RWPE2 (cell line): Measurements from ENCODE around the gene WSCD1.

Experiments used
- ATAC-seq: fragments of 200-7000 bp; cut with Tn5 transposase; 3 replicates; pipeline ENCODE4 v1.9.1; 2021; ENCODE audit warnings: low read depth
- DNase-seq: peaks from one replicate; pipeline ENCODE4 v3.0.0-alpha.2; 2020; ENCODE audit warnings: low spot score
- H3K27ac ChIP-seq: fragments of 450-650 bp; 2 replicates; pipeline ENCODE4 v1.5.1; 2017; ENCODE audit warnings: mild to moderate bottlenecking; ENCODE audit not compliant: poor library complexity, severe bottlenecking
- H3K27me3 ChIP-seq: fragments of 250-450 bp; sonication (Bioruptor Pico); 2 replicates; pipeline ENCODE4 v1.5.1; 2021; ENCODE audit warnings: mild to moderate bottlenecking, moderate library complexity; ENCODE audit not compliant: insufficient read depth, poor library complexity, severe bottlenecking
- H3K36me3 ChIP-seq: fragments of 250-450 bp; sonication (Bioruptor Pico); 2 replicates; pipeline ENCODE4 v1.5.1; 2020; ENCODE audit warnings: low read depth, mild to moderate bottlenecking, moderate library complexity
- H3K4me1 ChIP-seq: fragments of 250-450 bp; sonication (Bioruptor Pico); 2 replicates; pipeline ENCODE4 v1.5.1; 2021; ENCODE audit warnings: mild to moderate bottlenecking, moderate library complexity; ENCODE audit not compliant: insufficient read depth, poor library complexity, severe bottlenecking
- H3K4me3 ChIP-seq: fragments of 250-450 bp; sonication (Bioruptor Pico); 2 replicates; pipeline ENCODE4 v1.5.1; 2021; ENCODE audit warnings: mild to moderate bottlenecking, moderate library complexity; ENCODE audit not compliant: severe bottlenecking
- H3K9me3 ChIP-seq: fragments of 250-450 bp; sonication (Bioruptor Pico); 2 replicates; pipeline ENCODE4 v1.5.1; 2021; ENCODE audit warnings: mild to moderate bottlenecking, moderate library complexity; ENCODE audit not compliant: severe bottlenecking
- TF ChIP-seq, protein P1 (sequence below): fragments of 450-650 bp; IDR thresholded peaks from one replicate; pipeline ENCODE4 v1.5.1; 2017; ENCODE audit warnings: mild to moderate bottlenecking, moderate library complexity; ENCODE audit not compliant: poor library complexity, severe bottlenecking

WSCD1 gene

DNA sequence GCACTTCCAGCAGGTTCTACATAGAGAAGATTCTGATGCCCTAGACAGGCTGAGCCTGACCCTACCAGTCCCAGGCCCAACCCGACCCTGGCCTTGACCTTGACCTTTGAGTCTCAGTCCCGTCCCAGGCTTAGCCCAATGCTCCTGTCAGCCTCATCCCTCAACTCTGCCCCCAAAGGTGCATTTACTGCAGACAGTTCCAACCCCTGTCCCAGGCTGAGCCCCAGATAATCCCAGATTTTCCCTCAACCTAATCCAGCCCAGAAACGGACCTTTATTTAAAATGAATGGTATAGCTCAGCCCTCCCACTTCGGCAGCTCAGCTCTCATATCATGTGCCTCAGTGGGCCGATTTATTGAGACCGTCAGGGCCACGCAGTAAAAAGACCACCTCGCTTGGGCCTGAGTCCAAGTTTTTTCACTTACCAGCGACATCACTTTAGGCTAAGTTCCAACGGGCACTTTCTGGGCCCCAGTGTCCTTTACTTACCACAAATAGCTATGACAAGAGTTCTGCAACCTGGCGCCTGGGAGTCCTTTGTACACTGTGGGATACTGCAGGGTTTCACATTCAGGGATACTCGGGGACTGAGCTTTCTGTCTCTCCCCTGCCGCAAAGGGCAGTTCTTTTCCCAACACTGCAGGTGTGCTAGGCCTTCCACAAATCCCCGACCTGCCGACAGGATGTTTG lies 89.5 kb downstream of the WSCD1 start:
- H3K36me3 ChIP-seq = no peaks in the 10 kb centered on the region
- H3K27me3 ChIP-seq = peaks cover 14% of the 10 kb centered on the region
- ATAC-seq (no peak), DNase-seq (no peak)
- TF ChIP-seq, protein P1, sequence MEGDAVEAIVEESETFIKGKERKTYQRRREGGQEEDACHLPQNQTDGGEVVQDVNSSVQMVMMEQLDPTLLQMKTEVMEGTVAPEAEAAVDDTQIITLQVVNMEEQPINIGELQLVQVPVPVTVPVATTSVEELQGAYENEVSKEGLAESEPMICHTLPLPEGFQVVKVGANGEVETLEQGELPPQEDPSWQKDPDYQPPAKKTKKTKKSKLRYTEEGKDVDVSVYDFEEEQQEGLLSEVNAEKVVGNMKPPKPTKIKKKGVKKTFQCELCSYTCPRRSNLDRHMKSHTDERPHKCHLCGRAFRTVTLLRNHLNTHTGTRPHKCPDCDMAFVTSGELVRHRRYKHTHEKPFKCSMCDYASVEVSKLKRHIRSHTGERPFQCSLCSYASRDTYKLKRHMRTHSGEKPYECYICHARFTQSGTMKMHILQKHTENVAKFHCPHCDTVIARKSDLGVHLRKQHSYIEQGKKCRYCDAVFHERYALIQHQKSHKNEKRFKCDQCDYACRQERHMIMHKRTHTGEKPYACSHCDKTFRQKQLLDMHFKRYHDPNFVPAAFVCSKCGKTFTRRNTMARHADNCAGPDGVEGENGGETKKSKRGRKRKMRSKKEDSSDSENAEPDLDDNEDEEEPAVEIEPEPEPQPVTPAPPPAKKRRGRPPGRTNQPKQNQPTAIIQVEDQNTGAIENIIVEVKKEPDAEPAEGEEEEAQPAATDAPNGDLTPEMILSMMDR = no peak
- no peak overlapping the region for H3K27ac ChIP-seq
- H3K4me3 ChIP-seq = no peak overlapping the region
- peaks cover 11% of the 10 kb centered on the region for H3K4me1 ChIP-seq
- no peaks in the 10 kb centered on the region for H3K9me3 ChIP-seq

DNA sequence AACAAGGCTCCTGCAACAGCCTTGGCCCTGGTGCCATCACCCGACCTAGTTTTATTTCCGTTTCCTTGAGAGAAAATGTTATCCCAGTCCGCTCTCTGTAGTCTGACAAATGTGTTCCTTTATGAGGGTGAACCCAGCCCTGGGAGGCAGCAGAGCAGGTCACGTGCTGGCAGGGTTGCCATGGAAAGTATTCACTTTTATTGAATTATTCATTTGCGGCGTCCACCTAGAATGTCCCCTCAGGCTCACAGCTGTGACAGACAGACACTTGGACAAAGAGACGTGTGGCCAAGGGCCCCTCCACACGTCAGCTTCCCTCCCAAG lies 90.0 kb downstream of the WSCD1 start:
- ATAC-seq = no peak
- Histone ChIP-seq H3K27me3 (peaks cover 11% of the 10 kb centered on the region), H3K4me3 (no peak overlapping the region), H3K27ac (no peak overlapping the region), H3K9me3 (no peaks in the 10 kb centered on the region), H3K4me1 (peaks cover 11% of the 10 kb centered on the region), H3K36me3 (no peaks in the 10 kb centered on the region)
- DNase-seq = no peak
- TF ChIP-seq, protein P1 = no peak

DNA sequence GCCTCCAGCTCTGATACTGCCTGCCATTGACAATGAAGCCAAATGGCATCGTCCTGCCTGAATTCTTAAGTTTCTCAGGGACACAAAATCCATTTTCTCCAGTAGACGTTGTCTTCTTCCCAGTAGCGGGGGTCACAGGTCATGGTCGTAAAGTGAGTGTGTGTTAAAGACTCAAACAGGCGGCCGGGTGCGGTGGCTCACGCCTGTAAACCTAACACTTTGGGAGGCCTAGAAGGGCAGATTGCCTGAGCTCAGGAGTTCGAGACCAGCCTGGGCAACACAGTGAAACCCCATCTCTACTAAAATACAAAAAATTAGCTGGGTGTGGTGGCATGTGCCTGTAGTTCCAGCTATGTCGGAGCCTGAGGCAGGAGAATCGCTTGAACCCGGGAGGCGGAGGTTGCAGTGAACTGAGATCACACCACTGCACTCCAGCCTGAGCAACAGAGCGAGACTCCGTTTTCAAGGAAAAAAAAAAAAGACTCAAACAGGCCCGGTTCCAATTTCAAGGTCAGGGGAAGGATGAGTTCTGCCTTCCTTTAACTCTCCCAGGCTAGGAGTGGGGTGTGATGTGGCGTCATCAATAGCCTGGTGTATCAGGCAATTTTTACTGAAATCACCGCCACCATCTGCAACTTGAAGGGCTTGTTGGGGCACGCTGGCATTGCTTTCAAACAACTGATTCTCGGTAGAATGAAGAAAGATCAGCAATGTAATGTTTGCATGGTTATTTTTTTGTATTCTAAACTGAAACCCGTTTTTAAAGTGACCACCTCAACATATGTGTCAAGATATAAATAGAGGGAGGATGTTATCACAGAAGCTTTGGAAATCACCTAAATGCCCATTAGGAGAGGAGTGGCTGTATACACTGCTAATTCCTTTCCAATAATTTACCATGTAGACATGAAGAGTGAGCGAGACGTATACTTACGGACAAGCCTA lies 91.0 kb downstream of the WSCD1 start:
- H3K4me1 ChIP-seq = peaks cover 11% of the 10 kb centered on the region
- H3K36me3 ChIP-seq = no peaks in the 10 kb centered on the region
- TF ChIP-seq, protein P1 = no peak
- no peak overlapping the region for H3K27ac ChIP-seq
- no peaks in the 10 kb centered on the region for H3K9me3 ChIP-seq
- ATAC-seq (peak; percentile 59; the same call in 2 of the 3 replicates), DNase-seq (no peak)
- peaks cover 11% of the 10 kb centered on the region for H3K27me3 ChIP-seq
- no peak overlapping the region for H3K4me3 ChIP-seq

DNA sequence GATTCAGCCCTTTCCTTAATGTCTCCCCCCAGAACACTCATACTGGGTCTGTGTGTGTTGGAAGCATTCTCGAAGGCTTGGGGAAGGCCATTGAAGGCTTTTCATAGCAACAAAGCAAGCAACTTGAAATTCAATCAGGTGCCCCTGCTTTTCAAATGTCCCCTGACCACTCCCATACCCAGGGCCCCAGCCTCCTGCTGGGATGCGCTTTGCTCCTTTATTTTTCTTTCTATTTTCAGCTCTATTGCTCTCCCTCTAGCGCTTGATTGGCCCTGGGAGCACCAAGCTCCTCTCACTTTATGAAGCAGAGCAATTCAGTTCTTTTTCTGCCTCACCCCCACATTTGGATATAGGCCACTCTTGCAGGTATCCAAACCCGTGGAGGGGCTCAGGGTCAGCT lies 92.0 kb downstream of the WSCD1 start:
- no peak for ATAC-seq
- Histone ChIP-seq H3K36me3 (no peaks in the 10 kb centered on the region), H3K4me3 (no peak overlapping the region), H3K4me1 (peaks cover 11% of the 10 kb centered on the region), H3K27ac (no peak overlapping the region), H3K27me3 (peaks cover 11% of the 10 kb centered on the region), H3K9me3 (no peaks in the 10 kb centered on the region)
- TF ChIP-seq, protein P1 = no peak
- no peak for DNase-seq

DNA sequence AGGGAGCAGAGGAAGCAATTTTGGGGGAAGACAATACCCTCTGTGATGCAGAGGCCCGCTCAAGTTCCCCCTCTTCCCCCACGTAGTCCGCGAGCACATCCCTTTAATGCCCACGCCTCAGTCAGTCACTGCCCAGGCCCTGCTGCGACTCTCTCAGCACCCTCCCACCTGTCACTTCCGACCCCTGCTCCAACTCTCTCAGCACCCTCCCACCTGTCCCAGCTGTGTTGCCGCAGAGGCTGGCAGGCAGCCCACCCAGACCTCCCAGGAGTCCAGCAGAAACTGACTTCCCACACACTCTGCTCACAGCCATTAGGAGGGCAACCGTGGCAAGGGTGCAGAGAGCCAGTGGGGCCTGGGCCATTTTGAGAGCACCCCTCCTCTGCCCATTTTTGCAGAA lies 92.7 kb downstream of the WSCD1 start:
- TF ChIP-seq, protein P1 = no peak
- H3K27ac ChIP-seq = no peak overlapping the region
- H3K36me3 ChIP-seq = no peaks in the 10 kb centered on the region
- H3K4me3 ChIP-seq = no peak overlapping the region
- ATAC-seq (no peak), DNase-seq (no peak)
- H3K27me3 ChIP-seq = peaks cover 11% of the 10 kb centered on the region
- peaks cover 11% of the 10 kb centered on the region for H3K4me1 ChIP-seq
- H3K9me3 ChIP-seq = no peaks in the 10 kb centered on the region
